IMR-90 (cell line): ENCODE results near the gene ST6GALNAC3. TPM values are rescaled to one million over a fixed set of nuclear protein-coding genes. Genes with fewer than 3 reads are reported as not detected.

Experiments
- ATAC-seq: fragments of 200-7000 bp; cut with Tn5 transposase; 2 replicates; pipeline ENCODE4 v1.9.1; 2020; ENCODE audit warnings: low read depth, mild to moderate bottlenecking, moderate library complexity
- BruUV-seq: library from RNA; stranded (reverse); fragments of 400-500 nt; replicated peaks from 2 replicates; lab custom pipeline; 2021; lab: Mats Ljungman, UMichigan
- CTCF ChIA-PET: fragments of 300-600 bp; formaldehyde crosslinking; extraction: SDS; loops from one replicate; lab custom pipeline; 2021; ENCODE audit warnings: antibody characterized with exemption; lab: Yijun Ruan, JAX
- POLR2A ChIA-PET: fragments of 300-600 bp; sonication (Branson Sonifier 250); formaldehyde crosslinking; loops from one replicate; lab custom pipeline; 2022; ENCODE audit warnings: antibody characterized with exemption; ENCODE audit not compliant: unreplicated experiment; lab: Charles Lee
- DNase-seq: peaks from one replicate; pipeline ENCODE4 v3.0.0; 2013
- H2AFZ ChIP-seq: replicated peaks from 2 replicates; pipeline ENCODE3; 2013; ENCODE audit warnings: low read length, mild to moderate bottlenecking; ENCODE audit not compliant: poor library complexity
- H2AK5ac ChIP-seq: 2 replicates; pipeline ENCODE4 v1.6.1; 2013; ENCODE audit warnings: low read depth, low read length, inconsistent platforms
- H2AK9ac ChIP-seq: replicated peaks from 2 replicates; pipeline ENCODE3; 2013; ENCODE audit warnings: mild to moderate bottlenecking, low read depth, low read length, moderate library complexity; ENCODE audit not compliant: poor library complexity
- H2BK120ac ChIP-seq: 2 replicates; pipeline ENCODE4 v1.6.1; 2013; ENCODE audit warnings: low read depth, low read length, inconsistent platforms
- H2BK15ac ChIP-seq: 3 replicates; pipeline ENCODE4 v1.6.1; 2013; ENCODE audit warnings: low read depth, low read length, inconsistent platforms
- H2BK20ac ChIP-seq: 2 replicates; pipeline ENCODE4 v1.6.1; 2013; ENCODE audit warnings: low read depth, mild to moderate bottlenecking, inconsistent platforms, low read length, moderate library complexity
- H2BK5ac ChIP-seq: 2 replicates; pipeline ENCODE4 v1.6.1; 2013; ENCODE audit warnings: mild to moderate bottlenecking, low read depth, low read length, inconsistent platforms; ENCODE audit not compliant: poor library complexity, severe bottlenecking
- H3K14ac ChIP-seq: replicated peaks from 2 replicates; pipeline ENCODE4 v1.6.1; 2013; ENCODE audit warnings: low read depth, low read length, inconsistent platforms
- H3K18ac ChIP-seq: 2 replicates; pipeline ENCODE4 v1.6.1; 2013; ENCODE audit warnings: low read depth, low read length, control low read depth
- H3K23ac ChIP-seq: 2 replicates; pipeline ENCODE4 v1.6.1; 2013; ENCODE audit warnings: low read depth, low read length, inconsistent platforms
- H3K27ac ChIP-seq: 2 replicates; pipeline ENCODE4 v1.5.1; 2013; ENCODE audit warnings: mild to moderate bottlenecking, control low read depth, low read length; ENCODE audit not compliant: insufficient read depth
- H3K27me3 ChIP-seq: 2 replicates; pipeline ENCODE4 v1.6.1; 2013; ENCODE audit warnings: low read length; ENCODE audit not compliant: control insufficient read depth, insufficient read depth
- H3K36me3 ChIP-seq: 2 replicates; pipeline ENCODE4 v1.6.1; 2013; ENCODE audit warnings: low read length, mixed read lengths; ENCODE audit not compliant: control insufficient read depth, insufficient read depth
- H3K4ac ChIP-seq: 2 replicates; pipeline ENCODE4 v1.6.1; 2013; ENCODE audit warnings: low read depth, low read length, inconsistent platforms
- H3K4me1 ChIP-seq: 2 replicates; pipeline ENCODE4 v1.6.1; 2013; ENCODE audit warnings: low read length, mixed read lengths; ENCODE audit not compliant: control insufficient read depth, insufficient read depth
- H3K4me2 ChIP-seq: 2 replicates; pipeline ENCODE4 v1.6.1; 2013; ENCODE audit warnings: low read depth, mild to moderate bottlenecking, control low read depth, low read length, moderate library complexity
- H3K4me3 ChIP-seq: 2 replicates; pipeline ENCODE4 v1.5.1; 2013; ENCODE audit warnings: low read depth, mild to moderate bottlenecking, control low read depth, low read length, moderate library complexity; ENCODE audit not compliant: insufficient read depth
- H3K56ac ChIP-seq: 2 replicates; pipeline ENCODE4 v1.6.1; 2013; ENCODE audit warnings: low read length, inconsistent platforms; ENCODE audit not compliant: insufficient read depth; ENCODE audit errors: extremely low read depth
- H3K79me1 ChIP-seq, 2 experiments: 2 replicates each; pipeline ENCODE4 v1.6.1; 2013; ENCODE audit warnings: low read length in 2 of 2, inconsistent platforms in 1 of 2, low read depth in 1 of 2
- H3K9ac ChIP-seq: 2 replicates; pipeline ENCODE4 v1.6.1; 2013; ENCODE audit warnings: low read depth, low read length, control low read depth
- H3K9me1 ChIP-seq: 2 replicates; pipeline ENCODE4 v1.6.1; 2013; ENCODE audit warnings: low read length, inconsistent platforms; ENCODE audit not compliant: insufficient read depth
- H3K9me3 ChIP-seq: 2 replicates; pipeline ENCODE4 v1.6.1; 2013; ENCODE audit warnings: low read length; ENCODE audit not compliant: control insufficient read depth, insufficient read depth
- H4K20me1 ChIP-seq: 2 replicates; pipeline ENCODE4 v1.6.1; 2013; ENCODE audit warnings: low read length, inconsistent platforms; ENCODE audit not compliant: insufficient read depth
- H4K5ac ChIP-seq: 2 replicates; pipeline ENCODE4 v1.6.1; 2013; ENCODE audit warnings: mild to moderate bottlenecking, low read depth, low read length, control low read depth
- H4K8ac ChIP-seq, 2 experiments: 2 replicates each; pipeline ENCODE4 v1.6.1; 2013; ENCODE audit warnings: low read depth in 2 of 2, low read length in 2 of 2, control low read depth in 1 of 2, inconsistent platforms in 1 of 2
- H4K91ac ChIP-seq: 2 replicates; pipeline ENCODE4 v1.6.1; 2013; ENCODE audit warnings: low read depth, low read length, inconsistent platforms; ENCODE audit not compliant: insufficient read depth
- BHLHE40 ChIP-seq: fragments of 150-350 bp; IDR thresholded peaks from 2 replicates; pipeline ENCODE4 v1.6.1; 2016; ENCODE audit warnings: mild to moderate bottlenecking, low read depth, low read length
- MAFK ChIP-seq: IDR thresholded peaks from 2 replicates; pipeline ENCODE4 v1.6.1; 2012; ENCODE audit warnings: low read depth, low read length, improper control_type of control experiment
- MAZ ChIP-seq: IDR thresholded peaks from 2 replicates; pipeline ENCODE4 v1.6.1; 2012; ENCODE audit warnings: low read depth, mild to moderate bottlenecking, low read length, improper control_type of control experiment, moderate library complexity, borderline replicate concordance
- MXI1 ChIP-seq: IDR thresholded peaks from 2 replicates; pipeline ENCODE4 v1.6.1; 2012; ENCODE audit warnings: low read depth, mild to moderate bottlenecking, low read length, moderate library complexity, borderline replicate concordance
- WGBS, 2 experiments: methylation state at CpG; one replicate each; pipeline versions ENCODE4 v1.1.5 to v1.1.7; 2013; ENCODE audit warnings: missing lambda C conversion rate in 2 of 2; ENCODE audit not compliant: insufficient read length in 1 of 2; ENCODE audit errors: extremely low coverage in 2 of 2; 5-methylcytosine and 5-hydroxymethylcytosine counted together
- dilution Hi-C: fragments of 300-500 bp; cut with HindIII; formaldehyde crosslinking; loops from one replicate; pipeline ENCODE4 v1.14.3; 2018; ENCODE audit warnings: low sequenced_read_pairs; ENCODE audit not compliant: unreplicated experiment
- in situ Hi-C: fragments of 300-500 bp; cut with MboI; formaldehyde crosslinking; loops from 3 replicates; pipeline ENCODE4 v1.14.3; 2019; ENCODE audit warnings: low sequenced_read_pairs, inconsistent platforms, mixed read lengths
- intact Hi-C: fragments of 100-400 bp; cut with micrococcal nuclease; formaldehyde crosslinking; loops from 2 replicates; pipeline ENCODE4 v1.10.0; 2022
- polyA plus RNA-seq, 3 experiments: library from polyadenylated mRNA; depleted of rRNA; stranded (reverse); fragments of >200 nt; gene quantifications; 2 replicates each; pipeline ENCODE4 v1.2.3, GENCODE V29; 2012; ENCODE audit warnings: low replicate concordance in 1 of 3
- total RNA-seq: library from RNA; depleted of rRNA; stranded (reverse); fragments of >200 nt; gene quantifications from 2 replicates; pipeline ENCODE4 v1.2.3, GENCODE V29; 2012
- TF ChIP-seq, protein P1 (sequence below): conservative IDR thresholded peaks from 2 replicates; pipeline ENCODE4 v1.5.1; 2012; ENCODE audit warnings: mild to moderate bottlenecking, low read depth, low read length, improper control_type of control experiment

Gene ST6GALNAC3
- total and polyA plus RNA-seq, 2 of the 4 experiments (the other 2 are of a cell fraction): 0.65 to 1.3 TPM

DNA sequence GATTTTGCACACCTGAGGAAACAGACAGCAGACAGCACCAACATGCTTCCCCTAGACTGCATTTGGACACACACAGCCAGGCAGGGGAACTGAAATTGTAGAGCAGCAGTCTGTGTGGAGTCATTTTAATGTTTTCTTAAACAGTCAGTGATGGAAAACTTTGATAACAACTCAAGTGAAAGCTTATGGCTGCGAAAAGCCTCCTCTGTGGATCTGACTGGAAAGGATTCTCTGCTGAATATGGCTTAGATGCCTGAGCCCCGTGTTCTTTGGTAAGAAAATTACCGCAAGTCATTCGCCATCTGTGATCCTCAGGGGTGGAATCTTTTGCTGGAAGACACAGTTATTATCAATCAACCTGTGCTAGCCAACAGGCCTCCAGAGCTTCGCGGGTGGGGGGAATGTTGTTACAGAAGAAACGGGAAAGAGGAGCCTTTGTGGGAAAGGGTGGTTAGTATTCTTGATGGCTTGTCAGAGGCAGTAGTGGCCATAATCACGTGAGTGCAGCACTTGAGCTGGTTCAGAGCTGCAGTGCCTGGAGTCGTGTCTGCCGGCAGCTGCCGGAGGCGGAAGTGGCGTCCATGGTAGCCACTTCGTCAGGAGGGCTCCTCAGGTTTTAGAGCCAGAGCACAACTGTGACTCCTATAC is 204.7 kb downstream of the ST6GALNAC3 start:
- Histone ChIP-seq H3K4ac (no peak overlapping the region), H4K8ac (no peak overlapping the region), H3K14ac (no peak overlapping the region), H3K9me1 (no peaks in the 10 kb centered on the region), H2AFZ (no peak overlapping the region), H3K4me1 (no peaks in the 10 kb centered on the region), H3K56ac (no peak overlapping the region), H3K9ac (no peak overlapping the region), H3K36me3 (no peaks in the 10 kb centered on the region), H3K9me3 (no peaks in the 10 kb centered on the region), H2AK5ac (no peak overlapping the region), H2AK9ac (no peak overlapping the region), H3K79me1 (no peaks in the 10 kb centered on the region), H3K4me3 (no peak overlapping the region), H3K4me2 (peak overlapping the region; percentile 30; the same call in 1 of the 2 replicates), H3K23ac (no peak overlapping the region), H2BK15ac (no peak overlapping the region), H2BK120ac (no peak overlapping the region), H4K20me1 (no peaks in the 10 kb centered on the region), H4K5ac (no peak overlapping the region), H2BK5ac (no peak overlapping the region), H4K91ac (no peak overlapping the region), H3K27me3 (no peaks in the 10 kb centered on the region), H2BK20ac (no peak overlapping the region), H3K27ac (no peak overlapping the region), H3K18ac (no peak overlapping the region)
- intact Hi-C loops (no loop called here), in situ Hi-C loops (no loop called here), dilution Hi-C loops (no loop called here)
- DNase-seq (no peak), ATAC-seq (no peak; the same call in 1 of the 2 replicates)
- no TSS peak for BruUV-seq
- 31% methylated on average over 5 of the region's 14 CpGs; no CpG with 5 or more reads in 1 of the 2 experiments for WGBS, 2 experiments
- TF ChIP-seq MXI1 (no peak), MAFK (no peak), MAZ (no peak), BHLHE40 (no peak)
- TF ChIP-seq, protein P1, sequence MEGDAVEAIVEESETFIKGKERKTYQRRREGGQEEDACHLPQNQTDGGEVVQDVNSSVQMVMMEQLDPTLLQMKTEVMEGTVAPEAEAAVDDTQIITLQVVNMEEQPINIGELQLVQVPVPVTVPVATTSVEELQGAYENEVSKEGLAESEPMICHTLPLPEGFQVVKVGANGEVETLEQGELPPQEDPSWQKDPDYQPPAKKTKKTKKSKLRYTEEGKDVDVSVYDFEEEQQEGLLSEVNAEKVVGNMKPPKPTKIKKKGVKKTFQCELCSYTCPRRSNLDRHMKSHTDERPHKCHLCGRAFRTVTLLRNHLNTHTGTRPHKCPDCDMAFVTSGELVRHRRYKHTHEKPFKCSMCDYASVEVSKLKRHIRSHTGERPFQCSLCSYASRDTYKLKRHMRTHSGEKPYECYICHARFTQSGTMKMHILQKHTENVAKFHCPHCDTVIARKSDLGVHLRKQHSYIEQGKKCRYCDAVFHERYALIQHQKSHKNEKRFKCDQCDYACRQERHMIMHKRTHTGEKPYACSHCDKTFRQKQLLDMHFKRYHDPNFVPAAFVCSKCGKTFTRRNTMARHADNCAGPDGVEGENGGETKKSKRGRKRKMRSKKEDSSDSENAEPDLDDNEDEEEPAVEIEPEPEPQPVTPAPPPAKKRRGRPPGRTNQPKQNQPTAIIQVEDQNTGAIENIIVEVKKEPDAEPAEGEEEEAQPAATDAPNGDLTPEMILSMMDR: no peak
- POLR2A ChIA-PET: no interaction called here
- CTCF ChIA-PET: no interaction called here
